ENCODE results near the gene TTC9C. TPM values are rescaled to one million over a fixed set of nuclear protein-coding genes. Genes with fewer than 3 reads are reported as not detected.

TTC9C gene
- total RNA-seq, 6 experiments from 2014 or later = 8.5 to 13.3 (median 10.6) TPM

DNA sequence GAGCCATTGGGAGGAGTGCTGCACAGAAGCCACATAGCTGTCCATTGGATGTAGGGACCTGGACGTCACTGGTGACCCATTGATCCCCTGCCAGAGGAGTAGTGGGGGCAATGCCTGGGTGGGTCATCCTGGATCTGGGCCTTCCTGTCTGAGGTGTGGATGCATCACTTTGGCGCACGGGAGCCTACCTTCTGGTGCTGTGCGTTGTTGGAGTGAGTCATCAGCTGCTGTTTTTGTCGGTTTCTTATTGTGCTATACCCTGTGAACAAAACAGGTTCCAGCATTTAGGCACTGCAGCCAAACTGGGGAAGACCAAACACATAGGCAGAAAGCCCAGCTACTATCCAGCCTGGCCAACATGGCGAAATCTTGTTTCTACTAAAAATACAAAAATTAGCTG is 46.1 kb downstream of the TTC9C start:
- no peak for ATAC-seq
- WGBS (ENCODE audit: insufficient coverage, low coverage, low lambda C conversion rate, missing lambda C conversion rate) = 89% methylated on average over 3 of the region's 6 CpGs
- DNase-seq = no peak
- H3K27me3 ChIP-seq = no peaks in the 10 kb centered on the region
- TF ChIP-seq, protein P1, sequence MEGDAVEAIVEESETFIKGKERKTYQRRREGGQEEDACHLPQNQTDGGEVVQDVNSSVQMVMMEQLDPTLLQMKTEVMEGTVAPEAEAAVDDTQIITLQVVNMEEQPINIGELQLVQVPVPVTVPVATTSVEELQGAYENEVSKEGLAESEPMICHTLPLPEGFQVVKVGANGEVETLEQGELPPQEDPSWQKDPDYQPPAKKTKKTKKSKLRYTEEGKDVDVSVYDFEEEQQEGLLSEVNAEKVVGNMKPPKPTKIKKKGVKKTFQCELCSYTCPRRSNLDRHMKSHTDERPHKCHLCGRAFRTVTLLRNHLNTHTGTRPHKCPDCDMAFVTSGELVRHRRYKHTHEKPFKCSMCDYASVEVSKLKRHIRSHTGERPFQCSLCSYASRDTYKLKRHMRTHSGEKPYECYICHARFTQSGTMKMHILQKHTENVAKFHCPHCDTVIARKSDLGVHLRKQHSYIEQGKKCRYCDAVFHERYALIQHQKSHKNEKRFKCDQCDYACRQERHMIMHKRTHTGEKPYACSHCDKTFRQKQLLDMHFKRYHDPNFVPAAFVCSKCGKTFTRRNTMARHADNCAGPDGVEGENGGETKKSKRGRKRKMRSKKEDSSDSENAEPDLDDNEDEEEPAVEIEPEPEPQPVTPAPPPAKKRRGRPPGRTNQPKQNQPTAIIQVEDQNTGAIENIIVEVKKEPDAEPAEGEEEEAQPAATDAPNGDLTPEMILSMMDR (IDR thresholded peaks at IDR 0.05) = no peak
- peaks cover 0 to 20% (median 7%) of the 10 kb centered on the region in 4 donors for H3K4me1 ChIP-seq
- no peak overlapping the region for H3K27ac ChIP-seq
- intact Hi-C loops (cut with DNase I) = no loop called here
- no peak overlapping the region for H3K4me3 ChIP-seq
- peaks cover 0 to 21% (median 6%) of the 10 kb centered on the region in 4 donors for H3K36me3 ChIP-seq
- no peaks in the 10 kb centered on the region for H3K9me3 ChIP-seq

DNA sequence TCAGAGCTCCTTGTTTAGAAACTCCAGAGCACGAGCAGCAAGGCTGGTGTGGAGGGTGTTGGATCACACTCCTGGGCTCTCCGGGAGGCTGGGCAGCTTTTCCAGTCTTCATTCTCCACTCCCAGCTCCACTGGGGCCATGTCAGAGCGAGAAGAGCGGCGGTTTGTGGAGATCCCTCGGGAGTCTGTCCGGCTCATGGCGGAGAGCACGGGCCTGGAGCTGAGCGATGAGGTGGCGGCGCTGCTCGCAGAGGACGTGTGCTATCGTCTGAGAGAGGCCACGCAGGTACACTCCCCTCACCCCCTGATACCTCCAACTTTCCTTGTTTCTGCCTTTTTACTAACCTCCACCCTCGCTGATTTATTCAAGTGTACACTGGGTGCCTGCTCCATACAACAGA is 47.4 kb downstream of the TTC9C start:
- H3K9me3 ChIP-seq = no peaks in the 10 kb centered on the region
- peaks cover 0 to 29% (median 8%) of the 10 kb centered on the region in 4 donors for H3K36me3 ChIP-seq
- no peak for TF ChIP-seq POLR2A (IDR thresholded peaks at IDR 0.05)
- TF ChIP-seq, protein P1 (IDR thresholded peaks at IDR 0.05) = no peak
- intact Hi-C loops (cut with DNase I) = no loop called here
- peaks cover 0 to 11% (median 3%) of the 10 kb centered on the region in 4 donors for H3K4me1 ChIP-seq
- DNase-seq = no peak
- ATAC-seq = no peak
- 89% methylated on average over 4 of the region's 17 CpGs for WGBS (ENCODE audit: insufficient coverage, low coverage, low lambda C conversion rate, missing lambda C conversion rate)
- H3K27me3 ChIP-seq = no peaks in the 10 kb centered on the region
- no peak overlapping the region for H3K27ac ChIP-seq
- H3K4me3 ChIP-seq = no peak overlapping the region

DNA sequence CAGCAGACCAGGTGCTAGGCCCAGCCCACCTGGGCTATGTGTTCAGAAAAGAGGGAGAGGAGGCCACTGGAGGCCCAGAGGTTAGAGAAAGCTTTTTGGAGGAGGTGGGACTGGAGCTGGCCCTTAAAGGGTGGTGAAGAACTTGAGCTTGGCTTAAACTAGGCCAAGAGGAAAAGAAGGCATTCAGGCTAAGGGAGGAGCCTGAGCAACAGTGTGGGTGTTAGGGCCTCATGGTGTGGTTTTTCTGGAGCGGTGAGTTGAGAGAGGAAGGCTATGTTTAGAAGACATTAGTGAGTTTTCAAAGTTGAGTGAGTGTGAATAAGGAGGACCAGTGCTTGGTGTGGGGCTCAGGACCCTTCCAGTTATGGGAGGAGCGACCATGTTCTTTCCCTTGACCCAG is 49.1 kb downstream of the TTC9C start:
- H3K4me3 ChIP-seq = no peak overlapping the region
- H3K4me1 ChIP-seq = peaks cover 0 to 3% (median 0%) of the 10 kb centered on the region in 4 donors
- no peak for ATAC-seq
- 67% methylated on average over 1 of the region's 2 CpGs for WGBS (ENCODE audit: insufficient coverage, low coverage, low lambda C conversion rate, missing lambda C conversion rate)
- intact Hi-C loops (cut with DNase I) = no loop called here
- no peaks in the 10 kb centered on the region for H3K27me3 ChIP-seq
- no peak overlapping the region for H3K27ac ChIP-seq
- H3K9me3 ChIP-seq = no peaks in the 10 kb centered on the region
- peaks cover 0 to 40% (median 10%) of the 10 kb centered on the region in 4 donors for H3K36me3 ChIP-seq
- DNase-seq = no peak
- no peak for TF ChIP-seq POLR2A (IDR thresholded peaks at IDR 0.05)
- TF ChIP-seq, protein P1 (IDR thresholded peaks at IDR 0.05) = no peak

DNA sequence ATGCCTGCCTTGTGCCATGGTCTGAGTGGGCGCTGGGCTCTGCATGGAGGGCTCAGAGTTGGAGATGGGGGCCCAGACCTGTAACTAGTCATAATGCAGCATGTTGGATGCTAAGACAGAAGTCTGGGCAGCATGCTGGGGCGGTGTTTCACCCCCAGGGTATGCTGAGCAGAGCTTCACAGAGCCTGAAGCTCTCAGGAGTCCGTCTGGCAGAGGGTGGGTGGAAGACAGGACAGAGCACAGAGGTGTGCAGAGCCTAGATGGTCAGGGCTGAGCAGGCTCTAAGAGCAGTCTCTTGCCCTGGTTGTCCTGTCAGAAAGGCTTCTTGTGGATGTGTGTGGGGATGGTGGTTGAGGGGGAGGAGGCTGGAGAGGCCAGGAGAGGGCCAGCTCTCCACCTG is 50.2 kb downstream of the TTC9C start:
- WGBS (ENCODE audit: insufficient coverage, low coverage, low lambda C conversion rate, missing lambda C conversion rate) = no CpG with 5 or more reads among the region's 3 CpGs
- peaks cover 0 to 40% (median 13%) of the 10 kb centered on the region in 4 donors for H3K36me3 ChIP-seq
- ATAC-seq (peak in 1 of 4 donors; percentile 19), DNase-seq (no peak)
- no peak overlapping the region for H3K27ac ChIP-seq
- no peaks in the 10 kb centered on the region for H3K9me3 ChIP-seq
- H3K4me1 ChIP-seq = no peaks in the 10 kb centered on the region
- intact Hi-C loops (cut with DNase I) = no loop called here
- H3K4me3 ChIP-seq = no peak overlapping the region
- no peaks in the 10 kb centered on the region for H3K27me3 ChIP-seq
- TF ChIP-seq, protein P1 (IDR thresholded peaks at IDR 0.05) = no peak
- no peak for TF ChIP-seq POLR2A (IDR thresholded peaks at IDR 0.05)

DNA sequence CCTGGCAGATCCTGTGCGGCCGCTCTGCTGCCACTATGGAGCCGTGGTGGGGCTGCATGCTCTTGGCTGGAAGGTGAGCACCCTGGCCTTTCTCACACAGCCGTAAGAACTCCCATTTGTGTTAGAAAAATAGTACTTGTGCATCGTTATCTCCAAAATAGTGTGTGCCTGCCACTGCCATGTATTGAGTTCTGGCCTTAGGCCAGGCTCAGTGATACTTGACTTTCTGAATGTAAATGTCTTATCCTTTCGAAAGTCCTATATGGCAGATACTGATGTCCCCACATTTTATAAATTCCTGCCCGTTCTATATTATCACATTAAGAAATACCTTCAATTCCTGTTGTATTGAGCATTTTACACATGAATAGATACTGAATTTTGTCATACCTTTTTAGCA is 54.5 kb downstream of the TTC9C start:
- TF ChIP-seq POLR2A (IDR thresholded peaks at IDR 0.05) = no peak
- TF ChIP-seq, protein P1 (IDR thresholded peaks at IDR 0.05) = no peak
- DNase-seq = no peak
- Histone ChIP-seq H3K27me3 (no peaks in the 10 kb centered on the region), H3K4me1 (peaks cover 0 to 8% (median 3%) of the 10 kb centered on the region in 4 donors), H3K4me3 (no peak overlapping the region), H3K9me3 (no peaks in the 10 kb centered on the region), H3K36me3 (peaks cover 0 to 25% (median 11%) of the 10 kb centered on the region in 4 donors), H3K27ac (no peak overlapping the region)
- intact Hi-C loops (cut with DNase I) = loop anchor here in 1 of 2 donors (10.0 kb wide), 1 partner anchor 72 kb away; no protein-coding TSS in a partner anchor
- ATAC-seq = no peak
- 87% methylated on average over 4 of the region's 7 CpGs for WGBS (ENCODE audit: insufficient coverage, low coverage, low lambda C conversion rate, missing lambda C conversion rate)
